Myocyte (in vitro differentiated cells): ENCODE data around the gene MAGEB17. TPM values are rescaled to one million over a fixed set of nuclear protein-coding genes. Genes with fewer than 3 reads are reported as not detected.
A peak's percentile ranks its signal among the peaks of the same experiment; 100 is the strongest.
"Not testable (repeated sequence)": the region's sequence is repeated elsewhere in the genome, so short reads cannot be mapped to it uniquely, and the experiment has no call there.

ENCODE experiments used
- DNase-seq: peaks from one replicate; pipeline ENCODE4 v3.0.0-alpha.2; 2012; ENCODE audit warnings: low read depth
- polyA plus RNA-seq: library from polyadenylated mRNA; unstranded; fragments of >200 nt; gene quantifications from one replicate; pipeline ENCODE4 v1.2.1, GENCODE V29; 2012; ENCODE audit warnings: missing spikeins
- total RNA-seq: library from RNA; depleted of rRNA; stranded (reverse); fragments of >200 nt; gene quantifications from 2 replicates; pipeline ENCODE4 v1.2.3, GENCODE V29; 2014

Gene MAGEB17
- total RNA-seq: not detected in 2 replicates
- polyA plus RNA-seq: not detected

GRCh38 chrX:16167181-16167580, at the start of gene MAGEB17:
MAGEB17 (plus strand) TSS chrX:16167481; CDS start chrX:16170383, 2,902 bp downstream.
- DNase-seq: no peak

- DNase-seq: no peak
Observed at GRCh38 chrX:16119353-16120220, 47.7 kb upstream of the MAGEB17 start.

GRCh38 chrX:16120431-16120830, 46.9 kb upstream of the MAGEB17 start:
- peak; percentile 32 for DNase-seq

GRCh38 chrX:16123222-16123786, 44.0 kb upstream of the MAGEB17 start, which contains the start of gene GRPR:
GRPR (plus strand) TSS chrX:16123565; CDS start chrX:16123954, 389 bp downstream.
- peak; percentile 75 for DNase-seq

GRCh38 chrX:16124201-16124600, 43.1 kb upstream of the MAGEB17 start:
- no peak for DNase-seq

- DNase-seq: no peak
Observed at GRCh38 chrX:16125520-16126149, 41.6 kb upstream of the MAGEB17 start.

GRCh38 chrX:16130707-16131106, 36.6 kb upstream of the MAGEB17 start:
- peak; percentile 28 for DNase-seq

- DNase-seq: no peak
Observed at GRCh38 chrX:16134936-16135335, 32.3 kb upstream of the MAGEB17 start.

GRCh38 chrX:16136080-16136479, 31.2 kb upstream of the MAGEB17 start:
- DNase-seq: no peak

- no peak for DNase-seq
Observed at GRCh38 chrX:16137416-16138107, 29.7 kb upstream of the MAGEB17 start.

- DNase-seq: no peak
Observed at GRCh38 chrX:16138108-16138427, 29.2 kb upstream of the MAGEB17 start.

GRCh38 chrX:16140448-16140847, 26.8 kb upstream of the MAGEB17 start:
- no peak for DNase-seq

GRCh38 chrX:16140983-16141382, 26.3 kb upstream of the MAGEB17 start:
- no peak for DNase-seq

GRCh38 chrX:16141422-16142245, 25.6 kb upstream of the MAGEB17 start:
- DNase-seq: no peak

GRCh38 chrX:16142246-16142558, 25.1 kb upstream of the MAGEB17 start:
- DNase-seq: no peak

GRCh38 chrX:16143968-16144367, 23.3 kb upstream of the MAGEB17 start:
- DNase-seq: no peak

- no peak for DNase-seq
Observed at GRCh38 chrX:16144420-16144819, 22.9 kb upstream of the MAGEB17 start.

- not testable (repeated sequence) for DNase-seq
Observed at GRCh38 chrX:16145093-16145492, 22.2 kb upstream of the MAGEB17 start.

GRCh38 chrX:16145656-16146055, 21.6 kb upstream of the MAGEB17 start:
- no peak for DNase-seq

- DNase-seq: no peak
Observed at GRCh38 chrX:16148896-16149295, 18.4 kb upstream of the MAGEB17 start.

GRCh38 chrX:16155581-16156096, 11.6 kb upstream of the MAGEB17 start:
- no peak for DNase-seq
